ENCODE results near the gene CLDN34. TPM values are rescaled to one million over a fixed set of nuclear protein-coding genes. Genes with fewer than 3 reads are reported as not detected.

Gene CLDN34
- total and polyA plus RNA-seq, 4 donors: 0.50 TPM; not detected in 3

- H3K9ac ChIP-seq (ENCODE audit: low read depth in 1 of 2, low read length in 2 of 2): no peak overlapping the region
- no peak for DNase-seq (ENCODE audit: low spot score)
- no peaks in the 10 kb centered on the region for H3K27me3 ChIP-seq (ENCODE audit: control insufficient read depth in 4 of 4, insufficient read depth in 4 of 4, low read length in 3 of 4)
- no peak overlapping the region for H3K27ac ChIP-seq (ENCODE audit: low read depth in 1 of 2, low read length in 2 of 2)
- 83% methylated on average over 10 of the region's 10 CpGs for WGBS
- H3K4me1 ChIP-seq (ENCODE audit: control insufficient read depth in 4 of 4, insufficient read depth in 4 of 4, low read length in 3 of 4): no peaks in the 10 kb centered on the region
- H3K4me3 ChIP-seq (ENCODE audit: low read depth in 1 of 3, low read length in 3 of 3): no peak overlapping the region
- TF ChIP-seq ATF3 (IDR thresholded peaks at IDR 0.05): no peak
- no peak for TF ChIP-seq REST (IDR thresholded peaks at IDR 0.05)
- TF ChIP-seq GABPA (IDR thresholded peaks at IDR 0.05 in 1 of 2, conservative IDR thresholded peaks at IDR 0.05 in 1 of 2): no peak
- no peak for TF ChIP-seq FOXA1 (IDR thresholded peaks at IDR 0.05)
- no peak for TF ChIP-seq CTCF (IDR thresholded peaks at IDR 0.05; ENCODE audit: low read depth, low read length, missing input control)
- TF ChIP-seq EGR1 (IDR thresholded peaks at IDR 0.05; ENCODE audit: low read depth in 2 of 2): no peak
- no peaks in the 10 kb centered on the region for H3K9me3 ChIP-seq (ENCODE audit: control insufficient read depth in 4 of 4, low read length in 3 of 4)
- peaks cover 1 to 19% (median 13%) of the 10 kb centered on the region in 4 donors for H3K36me3 ChIP-seq (ENCODE audit: control insufficient read depth in 4 of 4, insufficient read depth in 3 of 4, low read depth in 1 of 4, low read length in 3 of 4)
Observed at GRCh38 chrX:9947131-9947794, 19.9 kb upstream of the CLDN34 start.

GRCh38 chrX:9948406-9948805 is 18.8 kb upstream of the CLDN34 start:
- Histone ChIP-seq H3K9me3 (ENCODE audit: control insufficient read depth in 4 of 4, low read length in 3 of 4) (no peaks in the 10 kb centered on the region), H3K9ac (ENCODE audit: low read depth in 1 of 2, low read length in 2 of 2) (no peak overlapping the region), H3K27me3 (ENCODE audit: control insufficient read depth in 4 of 4, insufficient read depth in 4 of 4, low read length in 3 of 4) (no peaks in the 10 kb centered on the region), H3K4me3 (ENCODE audit: low read depth in 1 of 3, low read length in 3 of 3) (no peak overlapping the region), H3K36me3 (ENCODE audit: control insufficient read depth in 4 of 4, insufficient read depth in 3 of 4, low read depth in 1 of 4, low read length in 3 of 4) (peaks cover 1 to 16% (median 12%) of the 10 kb centered on the region in 4 donors), H3K4me1 (ENCODE audit: control insufficient read depth in 4 of 4, insufficient read depth in 4 of 4, low read length in 3 of 4) (no peaks in the 10 kb centered on the region), H3K27ac (ENCODE audit: low read depth in 1 of 2, low read length in 2 of 2) (no peak overlapping the region)
- DNase-seq (ENCODE audit: low spot score): no peak
- WGBS: 86% methylated on average over 9 of the region's 9 CpGs
- TF ChIP-seq EGR1 (IDR thresholded peaks at IDR 0.05; ENCODE audit: low read depth in 2 of 2): no peak
- TF ChIP-seq NR2F2 (IDR thresholded peaks at IDR 0.05): no peak
- no peak for TF ChIP-seq HNF4A (conservative IDR thresholded peaks at IDR 0.05)

GRCh38 chrX:9952300-9952699 is 14.9 kb upstream of the CLDN34 start:
- Histone ChIP-seq H3K27me3 (ENCODE audit: control insufficient read depth in 4 of 4, insufficient read depth in 4 of 4, low read length in 3 of 4) (no peaks in the 10 kb centered on the region), H3K9ac (ENCODE audit: low read depth in 1 of 2, low read length in 2 of 2) (no peak overlapping the region), H3K4me1 (ENCODE audit: control insufficient read depth in 4 of 4, insufficient read depth in 4 of 4, low read length in 3 of 4) (no peaks in the 10 kb centered on the region), H3K27ac (ENCODE audit: low read depth in 1 of 2, low read length in 2 of 2) (no peak overlapping the region), H3K36me3 (ENCODE audit: control insufficient read depth in 4 of 4, insufficient read depth in 3 of 4, low read depth in 1 of 4, low read length in 3 of 4) (peaks cover 0 to 6% (median under 1%) of the 10 kb centered on the region in 4 donors), H3K9me3 (ENCODE audit: control insufficient read depth in 4 of 4, low read length in 3 of 4) (no peaks in the 10 kb centered on the region), H3K4me3 (ENCODE audit: low read depth in 1 of 3, low read length in 3 of 3) (no peak overlapping the region)
- no peak for DNase-seq (ENCODE audit: low spot score)
- 40% methylated on average over 1 of the region's 1 CpG for WGBS
- TF ChIP-seq NR2F2 (IDR thresholded peaks at IDR 0.05) (no peak), JUND (IDR thresholded peaks at IDR 0.05) (peak in 1 of 2 donors; percentile 50), HNF4G (IDR thresholded peaks at IDR 0.05) (peak; percentile 86), ZBTB33 (IDR thresholded peaks at IDR 0.05) (no peak), SP1 (IDR thresholded peaks at IDR 0.05) (peak; percentile 66), MAX (IDR thresholded peaks at IDR 0.05) (peak; percentile 16), ATF3 (IDR thresholded peaks at IDR 0.05) (no peak), HNF4A (conservative IDR thresholded peaks at IDR 0.05) (peak; percentile 94 to 96), TAF1 (conservative IDR thresholded peaks at IDR 0.05) (no peak), RAD21 (IDR thresholded peaks at IDR 0.05) (peak in 1 of 2 donors; percentile 12)
